Fibroblast of lung (primary cell): ENCODE data around the gene HRC. TPM values are rescaled to one million over a fixed set of nuclear protein-coding genes. Genes with fewer than 3 reads are reported as not detected.

ENCODE experiments used
- polyA plus RNA-seq, 2 donors: library from polyadenylated mRNA; depleted of rRNA in 1 of 2; stranded (reverse) in 1 of 2; unstranded in 1 of 2; fragments of >200 nt; gene quantifications; 2 replicates each; pipeline ENCODE4 v1.2.1, GENCODE V29; 2011 to 2012; ENCODE audit warnings: missing spikeins in 1 of 2
- total RNA-seq: library from RNA; depleted of rRNA; stranded (reverse); fragments of >200 nt; gene quantifications from 2 replicates; pipeline ENCODE4 v1.2.1, GENCODE V29; 2014

HRC gene
- total and polyA plus RNA-seq, 2 donors (not counting 1 experiment from before 2014, with no cell fraction given) = 0.16 TPM; not detected in 1

Other genes starting within 250 kb of the HRC start
- 0.17 TPM in 1 of 2 replicates, not detected in the other for gene DHDH, start 221.7 kb downstream of the HRC start, total RNA-seq
- 0.08 TPM in 1 of 2 replicates, not detected in the other for gene DHDH, start 221.7 kb downstream of the HRC start, polyA plus RNA-seq
- 106 and 194 TPM in 2 replicates for gene BAX, start 200.5 kb downstream of the HRC start, total RNA-seq
- 70.1 and 90.3 TPM in 2 replicates for gene BAX, start 200.5 kb downstream of the HRC start, polyA plus RNA-seq
- 6,440 and 8,266 TPM in 2 replicates for gene FTL, start 190.1 kb downstream of the HRC start, total RNA-seq
- gene FTL, start 190.1 kb downstream of the HRC start, polyA plus RNA-seq = 1,844 and 2,689 TPM in 2 replicates
- gene GYS1, start 162.1 kb downstream of the HRC start, total RNA-seq = 18.7 and 31.2 TPM in 2 replicates
- 42.8 and 43.0 TPM in 2 replicates for gene GYS1, start 162.1 kb downstream of the HRC start, polyA plus RNA-seq
- gene RUVBL2, start 161.5 kb downstream of the HRC start, total RNA-seq = 128 and 158 TPM in 2 replicates
- gene RUVBL2, start 161.5 kb downstream of the HRC start, polyA plus RNA-seq = 77.6 and 157 TPM in 2 replicates
- gene LHB, start 138.3 kb downstream of the HRC start, total RNA-seq = not detected in 2 replicates
- gene LHB, start 138.3 kb downstream of the HRC start, polyA plus RNA-seq = 0.17 TPM in 1 of 2 replicates, not detected in the other
- not detected in 2 replicates for gene CGB3, start 131.1 kb downstream of the HRC start, total RNA-seq
- not detected in 2 replicates for gene CGB3, start 131.1 kb downstream of the HRC start, polyA plus RNA-seq
- not detected in 2 replicates for gene CGB2, start 123.5 kb downstream of the HRC start, total RNA-seq
- gene CGB2, start 123.5 kb downstream of the HRC start, polyA plus RNA-seq = not detected in 2 replicates
- not detected in 2 replicates for gene CGB1, start 118.5 kb downstream of the HRC start, total RNA-seq
- not detected in 2 replicates for gene CGB1, start 118.5 kb downstream of the HRC start, polyA plus RNA-seq
- not detected in 2 replicates for gene CGB5, start 111.5 kb downstream of the HRC start, total RNA-seq
- gene CGB5, start 111.5 kb downstream of the HRC start, polyA plus RNA-seq = not detected in 2 replicates
- not detected in 2 replicates for gene CGB8, start 106.3 kb downstream of the HRC start, total RNA-seq
- not detected in 2 replicates for gene CGB8, start 106.3 kb downstream of the HRC start, polyA plus RNA-seq
- gene CGB7, start 97.6 kb downstream of the HRC start, total RNA-seq = under 0.01 TPM in 2 replicates
- gene CGB7, start 97.6 kb downstream of the HRC start, polyA plus RNA-seq = 0.07 and 0.12 TPM in 2 replicates
- gene NTF4, start 90.6 kb downstream of the HRC start, total RNA-seq = not detected in 2 replicates
- gene NTF4, start 90.6 kb downstream of the HRC start, polyA plus RNA-seq = not detected in 2 replicates
- gene KCNA7, start 82.7 kb downstream of the HRC start, total RNA-seq = not detected in 2 replicates
- gene KCNA7, start 82.7 kb downstream of the HRC start, polyA plus RNA-seq = not detected in 2 replicates
- 114 and 142 TPM in 2 replicates for gene SNRNP70, start 69.9 kb downstream of the HRC start, total RNA-seq
- 72.2 and 83.0 TPM in 2 replicates for gene SNRNP70, start 69.9 kb downstream of the HRC start, polyA plus RNA-seq
- 8.0 and 10.9 TPM in 2 replicates for gene LIN7B, start 41.0 kb downstream of the HRC start, total RNA-seq
- gene LIN7B, start 41.0 kb downstream of the HRC start, polyA plus RNA-seq = 2.6 TPM in 2 replicates
- gene C19orf73, start 36.3 kb downstream of the HRC start, total RNA-seq = 0.51 and 0.83 TPM in 2 replicates
- gene C19orf73, start 36.3 kb downstream of the HRC start, polyA plus RNA-seq = 0.27 and 0.30 TPM in 2 replicates
- gene PPFIA3, start 35.9 kb downstream of the HRC start, total RNA-seq = 0.77 and 1.3 TPM in 2 replicates
- gene PPFIA3, start 35.9 kb downstream of the HRC start, polyA plus RNA-seq = 0.37 and 0.62 TPM in 2 replicates
- gene TRPM4, start 2.4 kb upstream of the HRC start, total RNA-seq = 6.9 and 18.7 TPM in 2 replicates
- gene TRPM4, start 2.4 kb upstream of the HRC start, polyA plus RNA-seq = 6.1 and 6.7 TPM in 2 replicates
- gene SLC6A16, start 169.8 kb upstream of the HRC start, total RNA-seq = under 0.01 TPM in 2 replicates
- 0.08 and 0.62 TPM in 2 replicates for gene SLC6A16, start 169.8 kb upstream of the HRC start, polyA plus RNA-seq
- gene CD37, start 180.0 kb upstream of the HRC start, total RNA-seq = not detected in 2 replicates
- not detected in 2 replicates for gene CD37, start 180.0 kb upstream of the HRC start, polyA plus RNA-seq
- gene TEAD2, start 207.0 kb upstream of the HRC start, total RNA-seq = 19.2 and 24.1 TPM in 2 replicates
- gene TEAD2, start 207.0 kb upstream of the HRC start, polyA plus RNA-seq = 22.0 and 22.7 TPM in 2 replicates
- 0.26 TPM in 1 of 2 replicates, not detected in the other for gene DKKL1, start 208.5 kb upstream of the HRC start, total RNA-seq
- gene DKKL1, start 208.5 kb upstream of the HRC start, polyA plus RNA-seq = 0.15 and 0.19 TPM in 2 replicates
- gene KASH5, start 232.9 kb upstream of the HRC start, total RNA-seq = not detected in 2 replicates
- gene KASH5, start 232.9 kb upstream of the HRC start, polyA plus RNA-seq = not detected in 2 replicates